Right lobe of liver (tissue), 6 donors: ENCODE data around the gene TIMP3. TPM values are rescaled to one million over a fixed set of nuclear protein-coding genes. Genes with fewer than 3 reads are reported as not detected.

Experiments used
- ATAC-seq, 4 donors: fragments of 200-7000 bp; cut with Tn5 transposase; one replicate each; pipeline ENCODE4 v1.9.1; 2020; ENCODE audit warnings: mild to moderate bottlenecking in 4 of 4, moderate library complexity in 4 of 4
- DNase-seq, 3 donors: peaks; one replicate each; pipeline ENCODE4 v3.0.0-alpha.2; 2020
- H3K27ac ChIP-seq, 3 donors: fragments of 200-600 bp; one replicate each; pipeline ENCODE4 v1.8.0; 2022
- H3K27me3 ChIP-seq, 2 donors: fragments of 200-600 bp; one replicate each; pipeline ENCODE4 v1.8.0; 2022
- H3K36me3 ChIP-seq, 4 donors: fragments of 200-600 bp; sonication (generic) in 1 of 4; one replicate each; pipeline versions ENCODE4 v1.5.1 to v1.8.0; 2017 to 2022; ENCODE audit warnings: control low read depth in 1 of 4
- H3K4me1 ChIP-seq, 4 donors: fragments of 200-600 bp; sonication (generic) in 1 of 4; one replicate each; pipeline versions ENCODE4 v1.5.1 to v1.8.0; 2017 to 2022; ENCODE audit warnings: control low read depth in 1 of 4
- H3K4me3 ChIP-seq, 3 donors: fragments of 200-600 bp; one replicate each; pipeline ENCODE4 v1.8.0; 2022
- H3K9me3 ChIP-seq, 4 donors: fragments of 200-600 bp; sonication (generic) in 1 of 4; one replicate each; pipeline versions ENCODE4 v1.5.1 to v1.8.0; 2017 to 2022; ENCODE audit warnings: control low read depth in 1 of 4
- POLR2A ChIP-seq: fragments of 450-650 bp; IDR thresholded peaks from one replicate; pipeline ENCODE4 v1.6.1; 2017; ENCODE audit warnings: antibody characterized with exemption, mild to moderate bottlenecking
- WGBS: methylation state at CpG from one replicate; pipeline ENCODE4 v1.1.6; 2018; ENCODE audit warnings: low coverage, low lambda C conversion rate; ENCODE audit not compliant: insufficient coverage; ENCODE audit errors: missing lambda C conversion rate; 5-methylcytosine and 5-hydroxymethylcytosine counted together
- intact Hi-C, 2 donors: fragments of 100-400 bp; cut with DNase I; formaldehyde crosslinking; loops; one replicate each; pipeline versions ENCODE4 v1.11.2 to v1.14.1; 2022
- total RNA-seq, 6 experiments: library from RNA; depleted of rRNA in 2 of 6; stranded (reverse); fragments of >200 nt in 2 of 6; fragmentation: NEBNext Ultra II Directional in 3 of 6; extraction: Animal tissue kit (Norgen Biotek cat#: 25700) in 3 of 6; gene quantifications; one replicate each; pipeline versions ENCODE4 v1.1.0 to v1.2.4, GENCODE V29; 2016 to 2023
- TF ChIP-seq, protein P1 (sequence below), 4 donors: fragments of 200-600 bp in 3 of 4; fragments of 450-650 bp in 1 of 4; IDR thresholded peaks; one replicate each; pipeline versions ENCODE4 v1.5.1 to v1.8.0; 2016 to 2022; ENCODE audit warnings: antibody characterized with exemption in 4 of 4, mild to moderate bottlenecking in 2 of 4
- donor health status: DM: no; HTN: yes; CAD: no.
- donor health status: DM: no; HTN: no; CAD: no.
- donor health status: DM: no; HTN: no; CAD: no.
- donor health status: DM: no; HTN: yes; CAD: no.
- donor health status: DM: no; HTN: yes; CAD: no.

TIMP3 gene
- total RNA-seq, 6 experiments from 2014 or later: 21.9 to 58.6 (median 52.7) TPM

DNA sequence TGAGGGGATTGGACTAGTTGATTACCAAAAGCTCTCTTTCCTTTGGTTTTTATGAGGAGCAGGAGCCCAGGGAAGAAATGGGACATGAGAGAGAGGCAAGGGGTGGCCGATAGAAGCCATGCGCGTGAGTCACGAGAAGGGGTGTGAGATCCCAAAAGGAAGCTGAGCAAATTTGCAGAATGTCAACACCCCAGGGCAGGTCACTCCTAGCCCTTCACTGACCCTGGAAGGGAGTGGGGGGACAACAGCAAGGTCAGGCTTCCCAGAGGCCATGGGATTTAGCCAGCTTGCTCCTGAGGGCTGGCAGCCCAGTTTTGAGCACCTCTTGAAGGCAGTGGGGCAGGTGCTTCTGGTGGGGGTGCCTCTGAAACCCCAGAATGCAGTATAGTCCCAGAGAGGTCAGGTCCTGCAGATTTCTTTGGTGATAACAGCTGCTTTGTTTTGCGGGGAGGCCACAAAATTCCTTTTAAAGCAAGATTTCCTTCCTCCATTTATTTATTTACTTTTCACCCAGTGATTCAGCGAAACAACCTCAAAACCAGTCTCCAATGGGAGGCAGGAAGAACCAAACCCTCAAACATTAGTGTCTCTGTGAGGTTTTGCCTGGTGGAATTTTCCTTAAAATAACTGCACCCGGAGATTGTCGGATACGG is 40.1 kb upstream of the TIMP3 start:
- H3K36me3 ChIP-seq: no peaks in the 10 kb centered on the region
- WGBS: 74% methylated on average over 9 of the region's 9 CpGs
- no peak for DNase-seq
- H3K27me3 ChIP-seq: no peaks in the 10 kb centered on the region
- H3K9me3 ChIP-seq: no peaks in the 10 kb centered on the region
- no peak overlapping the region for H3K4me3 ChIP-seq
- ATAC-seq: no peak
- TF ChIP-seq POLR2A: no peak
- TF ChIP-seq, protein P1, sequence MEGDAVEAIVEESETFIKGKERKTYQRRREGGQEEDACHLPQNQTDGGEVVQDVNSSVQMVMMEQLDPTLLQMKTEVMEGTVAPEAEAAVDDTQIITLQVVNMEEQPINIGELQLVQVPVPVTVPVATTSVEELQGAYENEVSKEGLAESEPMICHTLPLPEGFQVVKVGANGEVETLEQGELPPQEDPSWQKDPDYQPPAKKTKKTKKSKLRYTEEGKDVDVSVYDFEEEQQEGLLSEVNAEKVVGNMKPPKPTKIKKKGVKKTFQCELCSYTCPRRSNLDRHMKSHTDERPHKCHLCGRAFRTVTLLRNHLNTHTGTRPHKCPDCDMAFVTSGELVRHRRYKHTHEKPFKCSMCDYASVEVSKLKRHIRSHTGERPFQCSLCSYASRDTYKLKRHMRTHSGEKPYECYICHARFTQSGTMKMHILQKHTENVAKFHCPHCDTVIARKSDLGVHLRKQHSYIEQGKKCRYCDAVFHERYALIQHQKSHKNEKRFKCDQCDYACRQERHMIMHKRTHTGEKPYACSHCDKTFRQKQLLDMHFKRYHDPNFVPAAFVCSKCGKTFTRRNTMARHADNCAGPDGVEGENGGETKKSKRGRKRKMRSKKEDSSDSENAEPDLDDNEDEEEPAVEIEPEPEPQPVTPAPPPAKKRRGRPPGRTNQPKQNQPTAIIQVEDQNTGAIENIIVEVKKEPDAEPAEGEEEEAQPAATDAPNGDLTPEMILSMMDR (IDR thresholded peaks at IDR 0.05): no peak
- no peaks in the 10 kb centered on the region for H3K4me1 ChIP-seq
- intact Hi-C loops: no loop called here
- no peak overlapping the region for H3K27ac ChIP-seq

DNA sequence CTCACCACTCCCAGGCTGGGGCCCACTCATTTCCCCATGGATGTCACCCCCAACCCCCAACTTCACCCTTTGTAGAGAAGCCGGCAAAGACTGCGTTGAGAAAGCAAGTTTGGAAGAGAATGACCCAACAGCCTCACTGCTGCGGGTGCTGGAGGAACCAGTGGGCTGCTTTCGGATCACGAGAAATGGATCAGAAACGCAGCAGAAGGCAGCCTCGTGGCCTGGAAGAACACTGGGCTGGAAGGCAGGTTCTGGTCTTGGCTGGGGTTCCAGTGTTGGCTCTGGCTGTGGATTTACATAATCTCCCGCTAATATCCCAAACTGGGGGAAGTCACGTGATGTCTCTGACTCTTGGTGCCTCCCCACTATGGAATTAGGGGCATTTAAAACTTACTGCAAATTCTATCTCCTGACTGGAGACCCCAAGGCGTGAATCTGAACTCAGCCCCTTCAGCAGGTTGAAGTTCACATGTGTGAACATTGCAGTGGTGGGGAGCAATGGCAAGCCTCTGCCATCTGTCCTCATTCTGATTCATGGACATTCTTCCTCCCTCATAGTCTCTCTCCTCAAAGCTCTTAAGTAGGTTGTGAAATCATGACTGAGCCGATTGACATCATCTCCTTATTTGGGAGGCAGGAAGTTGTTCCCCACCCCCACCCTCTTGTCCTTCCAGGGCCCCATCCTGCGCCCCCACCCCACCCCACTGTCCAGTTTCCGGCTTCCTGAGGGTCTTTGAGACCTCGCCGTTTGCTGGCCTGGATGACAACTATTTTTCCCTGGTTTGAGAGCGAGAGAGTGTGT is 37.0 kb upstream of the TIMP3 start:
- ATAC-seq: peak in 2 of 4 donors; percentile 33 to 68
- no peaks in the 10 kb centered on the region for H3K9me3 ChIP-seq
- H3K27me3 ChIP-seq: no peaks in the 10 kb centered on the region
- 64% methylated on average over 12 of the region's 16 CpGs for WGBS
- H3K36me3 ChIP-seq: no peaks in the 10 kb centered on the region
- H3K4me1 ChIP-seq: no peaks in the 10 kb centered on the region
- H3K4me3 ChIP-seq: no peak overlapping the region
- no peak for DNase-seq
- TF ChIP-seq, protein P1 (IDR thresholded peaks at IDR 0.05): no peak
- TF ChIP-seq POLR2A: no peak
- intact Hi-C loops: no loop called here
- no peak overlapping the region for H3K27ac ChIP-seq

DNA sequence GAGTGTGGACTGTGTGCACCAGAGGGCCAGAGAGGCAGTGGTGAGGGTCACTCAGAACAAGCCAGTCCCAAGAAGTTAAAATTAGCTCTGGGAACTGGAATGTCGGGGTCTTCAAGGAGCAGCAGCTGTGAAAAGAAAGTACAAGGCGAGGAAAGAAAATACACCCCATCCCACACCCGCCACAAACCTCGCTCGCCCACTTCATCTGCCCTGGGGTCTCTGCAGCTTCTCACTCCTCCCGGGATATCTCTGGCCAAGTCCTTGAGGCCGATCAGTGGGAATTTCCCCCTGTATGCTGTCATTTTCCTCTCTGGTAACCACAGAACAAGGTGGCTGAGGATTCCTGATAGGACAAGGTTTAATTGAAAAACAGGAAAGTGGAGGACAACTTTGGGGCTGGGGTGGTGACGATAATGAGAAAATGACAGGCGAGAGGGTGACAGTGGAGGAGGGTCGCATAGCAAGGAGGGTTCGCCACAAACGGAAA is 36.3 kb upstream of the TIMP3 start:
- ATAC-seq: peak in 1 of 4 donors; percentile 13
- no peak overlapping the region for H3K27ac ChIP-seq

DNA sequence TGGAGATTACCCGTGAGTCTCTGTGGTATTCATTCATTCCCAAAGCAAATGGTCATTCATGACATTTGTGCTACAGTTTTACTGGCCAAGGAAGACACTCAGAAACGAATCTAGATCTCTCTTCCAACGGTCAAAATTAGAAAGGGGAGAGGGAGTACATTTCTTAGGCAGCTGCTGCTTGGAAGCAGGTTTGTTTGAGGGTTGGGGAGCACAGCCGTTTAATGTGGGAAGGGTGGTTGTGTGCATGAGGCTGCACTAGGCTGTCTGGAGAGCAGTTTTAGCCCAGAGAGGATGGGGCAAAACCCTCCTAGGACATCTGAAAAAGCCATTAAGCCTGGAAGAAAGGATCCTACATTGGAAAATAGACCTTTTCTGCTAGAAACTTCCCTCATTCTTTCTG is 29.7 kb upstream of the TIMP3 start:
- H3K27ac ChIP-seq: no peak overlapping the region
- TF ChIP-seq, protein P1 (IDR thresholded peaks at IDR 0.05): no peak
- TF ChIP-seq POLR2A: no peak
- H3K9me3 ChIP-seq: no peaks in the 10 kb centered on the region
- DNase-seq: no peak
- WGBS: 53% methylated on average over 3 of the region's 4 CpGs
- H3K36me3 ChIP-seq: no peaks in the 10 kb centered on the region
- no peak for ATAC-seq
- peaks cover 0 to 13% (median 0%) of the 10 kb centered on the region in 4 donors for H3K4me1 ChIP-seq
- H3K4me3 ChIP-seq: no peak overlapping the region
- no peaks in the 10 kb centered on the region for H3K27me3 ChIP-seq
- intact Hi-C loops: no loop called here

More for the DNA sequence above, 36.3 kb upstream of the TIMP3 start:
- no peaks in the 10 kb centered on the region for H3K9me3 ChIP-seq
- 72% methylated on average over 12 of the region's 12 CpGs for WGBS
- intact Hi-C loops: no loop called here
- TF ChIP-seq, protein P1 (IDR thresholded peaks at IDR 0.05): no peak
- TF ChIP-seq POLR2A: no peak
- H3K4me3 ChIP-seq: no peak overlapping the region
- no peaks in the 10 kb centered on the region for H3K36me3 ChIP-seq
- H3K4me1 ChIP-seq: no peaks in the 10 kb centered on the region
- no peaks in the 10 kb centered on the region for H3K27me3 ChIP-seq
- DNase-seq: no peak
